ENCODE results near the gene RENBP. TPM values are rescaled to one million over a fixed set of nuclear protein-coding genes. Genes with fewer than 3 reads are reported as not detected.

Gene RENBP
- total and polyA plus RNA-seq, 2 donors, result 4.4 to 12.1 TPM

- 98% methylated on average over 14 of the region's 14 CpGs for WGBS
- Histone ChIP-seq H3K4me3 (ENCODE audit: low read depth, low read length) (no peak overlapping the region), H3K27ac (ENCODE audit: low read depth) (no peak overlapping the region), H3K36me3 (ENCODE audit: insufficient read depth) (no peaks in the 10 kb centered on the region), H3K4me1 (ENCODE audit: insufficient read depth) (no peaks in the 10 kb centered on the region)
- DNase-seq (ENCODE audit: extremely low spot score), result no peak
These were observed 23.9 kb downstream of the RENBP start for GRCh38 chrX:153920546-153920945.

- DNase-seq (ENCODE audit: extremely low spot score), result no peak
- Histone ChIP-seq H3K27ac (ENCODE audit: low read depth) (no peak overlapping the region), H3K4me3 (ENCODE audit: low read depth, low read length) (no peak overlapping the region), H3K4me1 (ENCODE audit: insufficient read depth) (no peaks in the 10 kb centered on the region), H3K36me3 (ENCODE audit: insufficient read depth) (no peaks in the 10 kb centered on the region)
- WGBS, result 96% methylated on average over 13 of the region's 13 CpGs
These were observed 25.2 kb downstream of the RENBP start for GRCh38 chrX:153919281-153919680.

DNA sequence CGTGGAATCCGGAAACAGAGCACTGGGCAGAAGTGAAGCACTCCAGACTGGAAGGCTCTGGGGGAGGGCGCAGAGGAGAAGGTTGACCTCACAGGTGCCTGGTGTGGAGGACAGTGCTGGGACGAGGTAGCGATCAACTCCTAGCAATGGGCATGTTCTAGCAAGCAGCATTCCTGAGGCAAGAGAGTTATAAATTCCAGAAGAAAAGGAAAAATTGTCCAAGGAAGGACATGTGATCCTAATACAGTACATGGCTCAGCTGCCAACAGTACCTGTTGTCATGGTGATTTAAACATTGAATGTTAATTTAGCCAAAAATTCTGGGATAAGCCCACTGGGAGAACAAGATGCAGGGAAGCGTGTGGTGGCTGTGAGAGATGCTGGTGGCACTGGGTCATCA, 26.6 kb downstream of the RENBP start:
- Histone ChIP-seq H3K27ac (ENCODE audit: low read depth) (no peak overlapping the region), H3K4me1 (ENCODE audit: insufficient read depth) (no peaks in the 10 kb centered on the region), H3K36me3 (ENCODE audit: insufficient read depth) (no peaks in the 10 kb centered on the region), H3K4me3 (ENCODE audit: low read depth, low read length) (no peak overlapping the region)
- DNase-seq (ENCODE audit: extremely low spot score), result no peak
- 86% methylated on average over 6 of the region's 6 CpGs for WGBS

GRCh38 chrX:153913701-153914100, 30.7 kb downstream of the RENBP start:
- H3K4me1 ChIP-seq (ENCODE audit: insufficient read depth), result no peaks in the 10 kb centered on the region
- DNase-seq (ENCODE audit: extremely low spot score), result no peak
- 88% methylated on average over 17 of the region's 17 CpGs for WGBS
- H3K4me3 ChIP-seq (ENCODE audit: low read depth, low read length), result no peak overlapping the region
- H3K36me3 ChIP-seq (ENCODE audit: insufficient read depth), result no peaks in the 10 kb centered on the region
- H3K27ac ChIP-seq (ENCODE audit: low read depth), result no peak overlapping the region

DNA sequence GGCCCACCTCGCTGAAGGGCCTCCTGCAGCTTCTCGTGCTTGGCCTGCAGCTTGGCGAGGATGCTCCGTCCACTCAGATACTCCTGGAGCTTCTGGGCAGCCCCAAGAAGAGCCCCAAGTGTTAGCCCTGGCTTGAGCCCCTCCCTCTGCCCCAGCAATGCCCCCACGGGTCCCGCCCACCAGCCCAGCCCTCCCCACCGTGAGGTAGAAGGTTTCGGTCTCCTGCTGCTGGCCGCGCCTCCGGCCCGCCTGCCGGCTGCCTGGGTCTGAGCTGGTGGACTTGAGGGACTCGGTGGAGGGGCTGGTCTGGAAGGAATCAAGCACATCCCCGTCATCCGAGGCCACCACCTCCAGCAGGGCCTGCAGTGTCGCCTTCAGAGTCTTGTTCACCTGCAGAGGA, 31.2 kb downstream of the RENBP start:
- 57% methylated on average over 17 of the region's 17 CpGs for WGBS
- Histone ChIP-seq H3K36me3 (ENCODE audit: insufficient read depth) (no peaks in the 10 kb centered on the region), H3K4me1 (ENCODE audit: insufficient read depth) (no peaks in the 10 kb centered on the region), H3K4me3 (ENCODE audit: low read depth, low read length) (no peak overlapping the region), H3K27ac (ENCODE audit: low read depth) (no peak overlapping the region)
- DNase-seq (ENCODE audit: extremely low spot score), result no peak

GRCh38 chrX:153911798-153912197, 32.6 kb downstream of the RENBP start:
- H3K4me1 ChIP-seq (ENCODE audit: insufficient read depth), result no peaks in the 10 kb centered on the region
- no peak overlapping the region for H3K4me3 ChIP-seq (ENCODE audit: low read depth, low read length)
- WGBS, result 86% methylated on average over 6 of the region's 6 CpGs
- H3K27ac ChIP-seq (ENCODE audit: low read depth), result no peak overlapping the region
- no peak for DNase-seq (ENCODE audit: extremely low spot score)
- H3K36me3 ChIP-seq (ENCODE audit: insufficient read depth), result no peaks in the 10 kb centered on the region

DNA sequence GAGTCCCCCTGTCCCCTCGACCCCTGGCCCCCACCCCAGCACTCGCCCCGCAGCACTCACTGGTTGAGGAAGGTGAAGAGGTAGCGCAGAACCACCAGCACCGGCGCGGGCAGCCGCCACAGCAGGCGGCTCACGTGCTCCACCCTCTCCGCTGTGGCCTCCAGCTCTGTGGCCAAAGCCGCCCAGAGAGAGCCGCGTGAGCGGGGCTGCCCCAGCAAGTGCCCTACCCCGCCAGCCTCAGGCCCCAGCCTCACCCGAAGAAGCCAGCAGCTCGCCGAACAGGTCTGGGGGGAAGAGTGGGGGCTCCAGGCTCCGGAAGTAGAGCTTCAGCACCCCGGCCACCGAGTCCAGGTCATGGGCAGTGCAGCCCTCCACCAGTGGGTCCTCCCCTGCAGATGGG, 34.0 kb downstream of the RENBP start:
- Histone ChIP-seq H3K27ac (ENCODE audit: low read depth) (no peak overlapping the region), H3K4me1 (ENCODE audit: insufficient read depth) (no peaks in the 10 kb centered on the region), H3K36me3 (ENCODE audit: insufficient read depth) (no peaks in the 10 kb centered on the region), H3K4me3 (ENCODE audit: low read depth, low read length) (no peak overlapping the region)
- WGBS, result 97% methylated on average over 22 of the region's 22 CpGs
- DNase-seq (ENCODE audit: extremely low spot score), result no peak

- WGBS, result 94% methylated on average over 25 of the region's 25 CpGs
- DNase-seq (ENCODE audit: extremely low spot score), result no peak
- no peaks in the 10 kb centered on the region for H3K36me3 ChIP-seq (ENCODE audit: insufficient read depth)
These were observed 34.5 kb downstream of the RENBP start for GRCh38 chrX:153909980-153910360.

DNA sequence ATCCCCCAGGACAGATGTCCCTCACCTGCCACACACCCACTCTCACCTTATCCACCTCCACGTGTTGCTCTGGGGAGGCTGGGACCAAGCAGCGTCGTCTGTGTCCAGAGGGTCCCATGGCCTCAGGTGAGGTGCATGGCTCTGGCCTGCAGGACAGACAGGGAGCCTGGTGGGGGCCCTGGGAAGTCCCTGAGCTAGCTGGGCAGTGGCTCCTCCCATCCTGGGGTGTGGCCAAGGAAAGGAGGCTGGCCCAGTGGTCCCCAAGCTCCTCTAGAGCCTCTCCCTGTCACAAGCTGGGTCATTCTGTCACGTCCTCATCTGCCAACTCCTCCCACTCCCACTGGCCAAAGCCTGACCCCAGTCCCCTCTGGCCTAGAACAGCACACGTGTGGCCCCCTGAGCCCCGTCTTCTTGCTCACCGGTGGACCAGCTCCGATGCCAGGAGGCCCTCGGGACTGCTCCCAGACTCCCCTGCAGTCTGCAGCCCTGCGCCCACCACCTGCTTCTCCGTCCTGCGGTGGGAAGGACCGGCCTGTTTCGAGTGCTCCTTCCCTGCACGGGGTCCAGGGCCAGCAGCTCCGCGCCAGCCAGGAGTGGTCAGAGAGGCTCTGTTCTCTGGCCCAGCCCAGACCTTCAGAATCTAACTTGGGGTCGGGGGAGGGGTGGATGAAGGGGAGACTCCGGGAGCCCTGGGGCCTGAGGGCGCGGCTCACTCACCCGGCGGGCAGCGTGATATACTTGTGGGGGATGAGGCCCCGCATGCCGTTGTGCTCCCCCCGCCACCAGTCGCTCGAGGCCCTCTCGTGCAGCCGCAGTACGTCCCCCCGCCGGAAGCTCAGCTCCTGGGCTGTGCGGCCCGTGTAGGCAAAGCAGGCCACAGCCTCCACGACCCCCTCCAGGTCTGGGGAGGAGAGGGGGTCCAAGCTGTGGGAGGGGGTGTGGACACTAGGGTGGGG, 35.1 kb downstream of the RENBP start:
- Histone ChIP-seq H3K27ac (ENCODE audit: low read depth) (no peak overlapping the region), H3K36me3 (ENCODE audit: insufficient read depth) (no peaks in the 10 kb centered on the region), H3K4me1 (ENCODE audit: insufficient read depth) (no peaks in the 10 kb centered on the region), H3K4me3 (ENCODE audit: low read depth, low read length) (no peak overlapping the region)
- WGBS, result 70% methylated on average over 37 of the region's 37 CpGs
- DNase-seq (ENCODE audit: extremely low spot score), result no peak

More at GRCh38 chrX:153909980-153910360, 34.5 kb downstream of the RENBP start:
- no peak overlapping the region for H3K27ac ChIP-seq (ENCODE audit: low read depth)
- no peaks in the 10 kb centered on the region for H3K4me1 ChIP-seq (ENCODE audit: insufficient read depth)
- H3K4me3 ChIP-seq (ENCODE audit: low read depth, low read length), result no peak overlapping the region

- H3K27ac ChIP-seq (ENCODE audit: low read depth), result no peak overlapping the region
- no peaks in the 10 kb centered on the region for H3K36me3 ChIP-seq (ENCODE audit: insufficient read depth)
- no peak overlapping the region for H3K4me3 ChIP-seq (ENCODE audit: low read depth, low read length)
- H3K4me1 ChIP-seq (ENCODE audit: insufficient read depth), result no peaks in the 10 kb centered on the region
- 93% methylated on average over 23 of the region's 23 CpGs for WGBS
- no peak for DNase-seq (ENCODE audit: extremely low spot score)
These were observed 36.1 kb downstream of the RENBP start for GRCh38 chrX:153908219-153908860.

DNA sequence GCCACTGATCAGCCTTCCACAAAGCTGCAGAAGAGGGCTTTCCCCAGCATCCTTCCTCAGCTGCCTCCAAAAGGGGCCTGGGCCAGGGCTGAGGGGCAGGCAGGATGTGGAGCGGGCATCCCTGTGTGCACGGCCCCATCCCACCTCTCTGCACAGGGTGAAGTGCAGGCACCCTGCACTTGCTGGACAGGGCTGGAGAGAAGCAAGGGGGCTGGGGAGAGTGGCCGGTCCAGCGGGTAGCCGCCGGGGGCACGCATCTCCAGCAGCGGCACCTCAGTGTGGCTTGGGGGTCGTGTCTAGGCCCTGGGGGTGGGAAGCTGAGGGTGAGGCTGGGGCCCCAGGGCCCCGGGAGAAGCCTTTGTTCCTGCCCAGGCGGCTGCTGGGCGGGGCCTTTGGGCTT, 37.0 kb downstream of the RENBP start:
- no peak for DNase-seq (ENCODE audit: extremely low spot score)
- WGBS, result 77% methylated on average over 12 of the region's 12 CpGs
- Histone ChIP-seq H3K27ac (ENCODE audit: low read depth) (no peak overlapping the region), H3K4me3 (ENCODE audit: low read depth, low read length) (no peak overlapping the region), H3K4me1 (ENCODE audit: insufficient read depth) (no peaks in the 10 kb centered on the region), H3K36me3 (ENCODE audit: insufficient read depth) (no peaks in the 10 kb centered on the region)

DNA sequence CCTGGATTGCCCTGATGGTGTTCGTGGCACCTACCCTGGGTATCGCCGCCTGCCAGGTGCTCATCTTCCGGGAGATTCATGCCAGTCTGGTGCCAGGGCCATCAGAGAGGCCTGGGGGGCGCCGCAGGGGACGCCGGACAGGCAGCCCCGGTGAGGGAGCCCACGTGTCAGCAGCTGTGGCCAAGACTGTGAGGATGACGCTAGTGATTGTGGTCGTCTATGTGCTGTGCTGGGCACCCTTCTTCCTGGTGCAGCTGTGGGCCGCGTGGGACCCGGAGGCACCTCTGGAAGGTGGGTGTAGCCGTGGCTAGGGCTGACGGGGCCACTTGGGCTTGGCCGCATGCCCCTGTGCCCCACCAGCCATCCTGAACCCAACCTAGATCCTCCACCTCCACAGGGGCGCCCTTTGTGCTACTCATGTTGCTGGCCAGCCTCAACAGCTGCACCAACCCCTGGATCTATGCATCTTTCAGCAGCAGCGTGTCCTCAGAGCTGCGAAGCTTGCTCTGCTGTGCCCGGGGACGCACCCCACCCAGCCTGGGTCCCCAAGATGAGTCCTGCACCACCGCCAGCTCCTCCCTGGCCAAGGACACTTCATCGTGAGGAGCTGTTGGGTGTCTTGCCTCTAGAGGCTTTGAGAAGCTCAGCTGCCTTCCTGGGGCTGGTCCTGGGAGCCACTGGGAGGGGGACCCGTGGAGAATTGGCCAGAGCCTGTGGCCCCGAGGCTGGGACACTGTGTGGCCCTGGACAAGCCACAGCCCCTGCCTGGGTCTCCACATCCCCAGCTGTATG, 38.1 kb downstream of the RENBP start:
- Histone ChIP-seq H3K4me3 (ENCODE audit: low read depth, low read length) (no peak overlapping the region), H3K36me3 (ENCODE audit: insufficient read depth) (no peaks in the 10 kb centered on the region), H3K27ac (ENCODE audit: low read depth) (no peak overlapping the region), H3K4me1 (ENCODE audit: insufficient read depth) (no peaks in the 10 kb centered on the region)
- WGBS, result 86% methylated on average over 27 of the region's 27 CpGs
- DNase-seq (ENCODE audit: extremely low spot score), result no peak

DNA sequence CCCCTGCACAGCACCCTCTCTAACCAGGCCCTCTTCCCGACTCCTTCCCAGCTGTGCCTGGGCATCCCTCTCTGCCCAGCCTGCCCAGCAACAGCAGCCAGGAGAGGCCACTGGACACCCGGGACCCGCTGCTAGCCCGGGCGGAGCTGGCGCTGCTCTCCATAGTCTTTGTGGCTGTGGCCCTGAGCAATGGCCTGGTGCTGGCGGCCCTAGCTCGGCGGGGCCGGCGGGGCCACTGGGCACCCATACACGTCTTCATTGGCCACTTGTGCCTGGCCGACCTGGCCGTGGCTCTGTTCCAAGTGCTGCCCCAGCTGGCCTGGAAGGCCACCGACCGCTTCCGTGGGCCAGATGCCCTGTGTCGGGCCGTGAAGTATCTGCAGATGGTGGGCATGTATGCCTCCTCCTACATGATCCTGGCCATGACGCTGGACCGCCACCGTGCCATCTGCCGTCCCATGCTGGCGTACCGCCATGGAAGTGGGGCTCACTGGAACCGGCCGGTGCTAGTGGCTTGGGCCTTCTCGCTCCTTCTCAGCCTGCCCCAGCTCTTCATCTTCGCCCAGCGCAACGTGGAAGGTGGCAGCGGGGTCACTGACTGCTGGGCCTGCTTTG, 38.9 kb downstream of the RENBP start:
- Histone ChIP-seq H3K27ac (ENCODE audit: low read depth) (no peak overlapping the region), H3K4me3 (ENCODE audit: low read depth, low read length) (no peak overlapping the region), H3K36me3 (ENCODE audit: insufficient read depth) (no peaks in the 10 kb centered on the region), H3K4me1 (ENCODE audit: insufficient read depth) (no peaks in the 10 kb centered on the region)
- WGBS, result 92% methylated on average over 32 of the region's 32 CpGs
- DNase-seq (ENCODE audit: extremely low spot score), result no peak

All from urinary bladder (tissue), 4 donors.